Ovary (tissue), 3 donors: ENCODE data around the gene HOXB1.

Source experiments
- CTCF ChIP-seq, 3 donors: fragments of 450-650 bp in 2 of 3; fragments of 200-600 bp in 1 of 3; IDR thresholded peaks; one replicate each; pipeline versions ENCODE4 v1.5.1 to v1.8.0; 2016 to 2022; ENCODE audit warnings: antibody characterized with exemption in 3 of 3, mild to moderate bottlenecking in 1 of 3
- EP300 ChIP-seq: sonication (generic); formaldehyde crosslinking; IDR thresholded peaks from one replicate; pipeline ENCODE4 v1.6.1; 2017; ENCODE audit warnings: antibody characterized with exemption
- POLR2A ChIP-seq: fragments of 450-650 bp; IDR thresholded peaks from one replicate; pipeline ENCODE4 v1.6.1; 2017; ENCODE audit warnings: antibody characterized with exemption, mild to moderate bottlenecking, moderate library complexity
- donor health status: DM: no; HTN: no; CAD: no.

- TF ChIP-seq CTCF (IDR thresholded peaks at IDR 0.05): no peak
- no peak for TF ChIP-seq EP300
- TF ChIP-seq POLR2A: no peak
Measured at GRCh38 chr17:48579471-48579759, 48.6 kb upstream of the HOXB1 start.
